Trophoblast cell (in vitro differentiated cells and primary cell): ENCODE measurements around the gene ARPC2.
A peak's percentile ranks its signal among the peaks of the same experiment; 100 is the strongest.

ENCODE experiments used
- DNase-seq, 2 donors: peaks; one replicate each; pipeline ENCODE4 v3.0.0-alpha.2; 2016
- H2AFZ ChIP-seq: 2 replicates; pipeline ENCODE4 v1.6.1; 2013; ENCODE audit warnings: low read length, moderate library complexity, mild to moderate bottlenecking; ENCODE audit not compliant: insufficient read depth, poor library complexity
- H2AK5ac ChIP-seq: 2 replicates; pipeline ENCODE4 v1.6.1; 2013; ENCODE audit warnings: mild to moderate bottlenecking, low read length
- H2BK120ac ChIP-seq: 2 replicates; pipeline ENCODE4 v1.6.1; 2013; ENCODE audit warnings: low read length, mild to moderate bottlenecking, moderate library complexity; ENCODE audit not compliant: insufficient read depth, poor library complexity
- H2BK12ac ChIP-seq: 2 replicates; pipeline ENCODE4 v1.6.1; 2013; ENCODE audit warnings: mild to moderate bottlenecking, low read length, moderate library complexity
- H2BK5ac ChIP-seq: 2 replicates; pipeline ENCODE4 v1.6.1; 2013; ENCODE audit warnings: low read length, low read depth, moderate library complexity, mild to moderate bottlenecking; ENCODE audit not compliant: poor library complexity
- H3K14ac ChIP-seq: 2 replicates; pipeline ENCODE4 v1.6.1; 2013; ENCODE audit warnings: mild to moderate bottlenecking, low read length
- H3K18ac ChIP-seq: 2 replicates; pipeline ENCODE4 v1.6.1; 2013; ENCODE audit warnings: mild to moderate bottlenecking, low read length
- H3K23ac ChIP-seq: 2 replicates; pipeline ENCODE4 v1.6.1; 2013; ENCODE audit warnings: low read length
- H3K27ac ChIP-seq: 2 replicates; pipeline ENCODE4 v1.5.1; 2013; ENCODE audit warnings: low read depth, mild to moderate bottlenecking, inconsistent platforms, low read length, moderate library complexity
- H3K27me3 ChIP-seq: 2 replicates; pipeline ENCODE4 v1.6.1; 2013; ENCODE audit warnings: inconsistent platforms, mild to moderate bottlenecking, low read length, moderate library complexity; ENCODE audit not compliant: insufficient read depth
- H3K36me3 ChIP-seq, 2 experiments: 1 replicate in 1 of 2; 2 replicates in 1 of 2; pipeline ENCODE4 v1.6.1; 2013; ENCODE audit warnings: low read length in 2 of 2, mild to moderate bottlenecking in 2 of 2, moderate library complexity in 1 of 2; ENCODE audit not compliant: insufficient read depth in 2 of 2, control insufficient read depth in 1 of 2
- H3K4ac ChIP-seq: 2 replicates; pipeline ENCODE4 v1.6.1; 2013; ENCODE audit warnings: low read depth, mild to moderate bottlenecking, low read length, moderate library complexity
- H3K4me1 ChIP-seq, 2 experiments: 1 replicate in 1 of 2; 2 replicates in 1 of 2; pipeline ENCODE4 v1.6.1; 2013; ENCODE audit warnings: low read length in 2 of 2, mild to moderate bottlenecking in 2 of 2, moderate library complexity in 1 of 2; ENCODE audit not compliant: insufficient read depth in 2 of 2, control insufficient read depth in 1 of 2
- H3K4me2 ChIP-seq: 2 replicates; pipeline ENCODE4 v1.6.1; 2013; ENCODE audit warnings: inconsistent platforms, mild to moderate bottlenecking, low read length, moderate library complexity
- H3K4me3 ChIP-seq: 2 replicates; pipeline ENCODE4 v1.5.1; 2013; ENCODE audit warnings: mild to moderate bottlenecking, low read depth, low read length, inconsistent platforms
- H3K79me1 ChIP-seq: one replicate; pipeline ENCODE4 v1.6.1; 2013; ENCODE audit warnings: low read length
- H3K79me2 ChIP-seq: 2 replicates; pipeline ENCODE4 v1.6.1; 2013; ENCODE audit warnings: low read length, mild to moderate bottlenecking; ENCODE audit not compliant: control insufficient read depth, insufficient read depth, poor library complexity
- H3K9ac ChIP-seq: 2 replicates; pipeline ENCODE4 v1.6.1; 2013; ENCODE audit warnings: mild to moderate bottlenecking, low read length
- H3K9me3 ChIP-seq: 2 replicates; pipeline ENCODE4 v1.6.1; 2013; ENCODE audit warnings: low read depth, mild to moderate bottlenecking, control low read depth, inconsistent platforms, low read length; ENCODE audit not compliant: insufficient read depth
- H4K12ac ChIP-seq: 2 replicates; pipeline ENCODE4 v1.6.1; 2013; ENCODE audit warnings: low read depth, mild to moderate bottlenecking, low read length, moderate library complexity
- H4K8ac ChIP-seq: 2 replicates; pipeline ENCODE4 v1.6.1; 2013; ENCODE audit warnings: low read depth, mild to moderate bottlenecking, low read length, moderate library complexity
- H4K91ac ChIP-seq: one replicate; pipeline ENCODE4 v1.6.1; 2013; ENCODE audit warnings: low read depth, mild to moderate bottlenecking, low read length, moderate library complexity
- WGBS: extraction: QIAGEN DNeasy Blood & Tissue Kit; methylation state at CpG from one replicate; pipeline ENCODE4 v1.1.7; 2013; ENCODE audit warnings: missing lambda C conversion rate; ENCODE audit not compliant: insufficient read length, insufficient coverage; ENCODE audit errors: extremely low coverage; 5-methylcytosine and 5-hydroxymethylcytosine counted together

The ARPC2 gene

DNA sequence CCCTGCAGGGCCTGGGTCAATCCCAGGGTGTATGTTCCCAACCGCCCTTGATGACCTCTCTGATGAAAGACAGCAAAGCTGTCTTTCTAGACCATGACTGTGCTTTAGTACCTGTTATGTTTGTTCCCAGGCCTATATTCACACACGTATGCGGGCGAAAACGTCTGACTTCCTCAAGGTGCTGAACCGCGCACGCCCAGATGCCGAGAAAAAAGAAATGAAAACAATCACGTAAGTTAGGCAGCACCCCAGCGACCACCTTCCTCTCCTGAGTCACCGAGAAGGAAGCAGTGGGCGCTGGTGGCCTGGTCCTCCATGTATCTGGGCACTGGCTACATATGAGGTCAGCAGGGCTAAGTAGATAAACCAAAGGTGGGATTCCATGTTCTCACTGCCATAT lies 32.7 kb downstream of the ARPC2 start:
- Histone ChIP-seq H3K23ac (no peak overlapping the region), H2BK12ac (no peak overlapping the region), H3K9ac (no peak overlapping the region), H2AK5ac (no peak overlapping the region), H4K91ac (no peak overlapping the region), H3K4me2 (no peak overlapping the region), H3K4me3 (no peak overlapping the region), H3K27ac (no peak overlapping the region), H3K18ac (no peak overlapping the region), H4K12ac (no peak overlapping the region), H3K4ac (no peak overlapping the region), H2BK5ac (no peak overlapping the region), H2AFZ (no peak overlapping the region), H2BK120ac (no peak overlapping the region), H4K8ac (no peak overlapping the region), H3K79me1 (no peaks in the 10 kb centered on the region), H3K79me2 (no peaks in the 10 kb centered on the region), H3K27me3 (no peaks in the 10 kb centered on the region), H3K9me3 (no peaks in the 10 kb centered on the region), H3K14ac (no peak overlapping the region), H3K36me3 (peaks cover 80 to 94% of the 10 kb centered on the region in 2 experiments), H3K4me1 (no peaks in the 10 kb centered on the region)
- WGBS: no CpG with 5 or more reads among the region's 13 CpGs
- DNase-seq: no peak

DNA sequence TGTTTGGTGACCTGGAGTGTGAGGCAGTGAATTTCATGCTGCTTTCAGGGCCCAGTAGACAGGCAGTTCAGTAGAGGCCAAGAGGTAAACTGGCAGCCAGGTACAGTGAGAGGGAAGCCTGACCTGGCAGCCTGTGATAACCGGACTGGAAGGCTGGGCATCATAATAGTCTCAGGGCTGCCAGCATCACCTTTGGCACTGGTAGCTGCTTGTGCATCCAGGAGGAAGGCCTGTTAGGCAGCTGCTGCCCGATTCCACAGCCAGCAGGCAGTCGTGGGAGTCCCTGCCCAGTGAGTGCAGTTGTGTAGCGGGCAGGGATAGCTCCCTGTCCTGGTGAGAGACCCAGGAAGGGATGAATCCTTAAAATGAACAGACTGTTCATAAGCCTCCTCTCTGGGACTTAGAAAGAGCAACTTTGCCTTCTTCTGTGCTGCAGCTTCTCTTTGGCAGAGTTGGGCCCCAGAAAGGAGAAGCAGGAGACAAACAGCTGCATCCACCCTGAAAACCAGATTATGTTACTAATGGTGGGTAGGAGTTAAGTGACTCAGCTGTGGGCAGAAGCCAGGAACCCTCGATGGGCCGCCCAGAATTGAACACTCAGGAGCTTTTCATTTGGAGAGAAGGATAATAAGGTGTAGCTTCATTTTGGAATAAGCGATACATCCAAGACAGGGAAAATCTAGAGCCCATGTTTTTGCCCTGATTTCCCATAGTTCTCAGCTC lies 35.7 kb downstream of the ARPC2 start:
- H3K9ac ChIP-seq: no peak overlapping the region
- H4K12ac ChIP-seq: no peak overlapping the region
- no CpG with 5 or more reads among the region's 7 CpGs for WGBS
- H2AFZ ChIP-seq: no peak overlapping the region
- H3K14ac ChIP-seq: no peak overlapping the region
- H3K4me3 ChIP-seq: no peak overlapping the region
- DNase-seq: no peak
- no peak overlapping the region for H4K91ac ChIP-seq
- no peak overlapping the region for H4K8ac ChIP-seq
- H3K23ac ChIP-seq: no peak overlapping the region
- H3K4me2 ChIP-seq: no peak overlapping the region
- H2BK5ac ChIP-seq: no peak overlapping the region
- no peak overlapping the region for H3K4ac ChIP-seq
- no peaks in the 10 kb centered on the region for H3K79me1 ChIP-seq
- H3K36me3 ChIP-seq: peaks cover 69 to 83% of the 10 kb centered on the region in 2 experiments
- no peak overlapping the region for H2BK120ac ChIP-seq
- no peaks in the 10 kb centered on the region for H3K27me3 ChIP-seq
- no peak overlapping the region for H3K27ac ChIP-seq
- no peak overlapping the region for H2AK5ac ChIP-seq
- no peak overlapping the region for H2BK12ac ChIP-seq
- peaks cover 2 to 4% of the 10 kb centered on the region in 2 experiments for H3K4me1 ChIP-seq
- H3K18ac ChIP-seq: no peak overlapping the region
- no peaks in the 10 kb centered on the region for H3K79me2 ChIP-seq
- no peaks in the 10 kb centered on the region for H3K9me3 ChIP-seq

DNA sequence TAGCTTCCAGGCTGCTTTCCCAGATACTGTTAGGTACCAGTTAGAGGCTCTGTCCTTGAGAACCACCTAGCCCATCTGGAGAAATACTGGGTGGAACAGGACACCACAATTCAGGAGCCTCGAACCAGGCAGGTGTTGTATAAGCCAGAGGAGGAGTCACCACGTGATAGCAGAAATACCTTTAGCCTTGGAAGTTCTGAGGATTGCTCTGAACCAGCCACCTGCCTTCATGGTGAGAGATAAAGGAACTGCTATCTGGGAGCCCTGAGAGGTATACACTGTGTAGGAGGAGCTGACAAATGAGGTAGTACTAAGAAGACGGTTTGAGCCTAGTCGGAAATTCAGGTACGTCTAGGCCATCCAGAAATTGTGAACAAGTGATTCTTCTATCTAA lies 36.2 kb downstream of the ARPC2 start:
- Histone ChIP-seq H3K4me3 (no peak overlapping the region), H3K79me1 (no peaks in the 10 kb centered on the region), H3K9me3 (no peaks in the 10 kb centered on the region), H3K79me2 (no peaks in the 10 kb centered on the region), H3K18ac (no peak overlapping the region), H2BK12ac (no peak overlapping the region), H3K27me3 (no peaks in the 10 kb centered on the region), H4K8ac (no peak overlapping the region), H2BK5ac (no peak overlapping the region), H3K4me1 (peaks cover 2 to 4% of the 10 kb centered on the region in 2 experiments), H3K4ac (no peak overlapping the region), H3K4me2 (no peak overlapping the region), H3K9ac (no peak overlapping the region), H3K36me3 (peaks cover 65 to 77% of the 10 kb centered on the region in 2 experiments), H4K91ac (no peak overlapping the region), H2AK5ac (no peak overlapping the region), H3K14ac (no peak overlapping the region), H3K27ac (no peak overlapping the region), H3K23ac (no peak overlapping the region), H4K12ac (no peak overlapping the region), H2BK120ac (no peak overlapping the region), H2AFZ (no peak overlapping the region)
- WGBS: no CpG with 5 or more reads among the region's 5 CpGs
- peak in 1 of 2 donors; percentile 35 for DNase-seq

DNA sequence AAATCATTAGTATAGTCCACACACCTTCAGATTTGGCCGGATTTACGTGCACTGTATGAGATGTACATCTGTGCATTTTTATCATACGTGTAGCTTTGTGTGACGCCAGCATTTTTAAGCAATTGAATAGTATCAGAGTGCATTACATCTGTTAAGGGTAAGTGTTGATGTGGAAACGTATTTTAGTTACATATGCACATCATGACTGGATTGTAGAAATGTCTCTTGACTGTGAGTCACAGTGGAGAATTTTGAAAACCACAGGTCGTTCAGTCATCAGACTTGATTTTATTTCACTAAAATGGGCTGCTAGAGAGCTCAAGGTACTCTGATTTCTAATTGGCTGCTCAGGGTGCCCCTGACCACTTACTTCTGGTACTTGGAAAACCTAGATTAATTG lies 38.5 kb downstream of the ARPC2 start:
- peaks cover 20 to 23% of the 10 kb centered on the region in 2 experiments for H3K4me1 ChIP-seq
- no peaks in the 10 kb centered on the region for H3K79me2 ChIP-seq
- H3K27ac ChIP-seq: no peak overlapping the region
- no peak overlapping the region for H4K12ac ChIP-seq
- H2BK5ac ChIP-seq: no peak overlapping the region
- no peak overlapping the region for H3K18ac ChIP-seq
- H3K79me1 ChIP-seq: peaks cover 11% of the 10 kb centered on the region
- no peak overlapping the region for H2BK12ac ChIP-seq
- no peak overlapping the region for H3K14ac ChIP-seq
- no peaks in the 10 kb centered on the region for H3K9me3 ChIP-seq
- DNase-seq: peak; percentile 63 to 92
- peaks cover 46 to 55% of the 10 kb centered on the region in 2 experiments for H3K36me3 ChIP-seq
- H3K4ac ChIP-seq: no peak overlapping the region
- H3K27me3 ChIP-seq: no peaks in the 10 kb centered on the region
- no peak overlapping the region for H3K9ac ChIP-seq
- no peak overlapping the region for H4K8ac ChIP-seq
- no peak overlapping the region for H2AFZ ChIP-seq
- H2BK120ac ChIP-seq: no peak overlapping the region
- H3K23ac ChIP-seq: no peak overlapping the region
- no peak overlapping the region for H3K4me3 ChIP-seq
- no peak overlapping the region for H2AK5ac ChIP-seq
- H3K4me2 ChIP-seq: no peak overlapping the region
- WGBS: no CpG with 5 or more reads among the region's 6 CpGs
- no peak overlapping the region for H4K91ac ChIP-seq
